Sigmoid colon (tissue), 7 donors: ENCODE results near the gene ELP2. TPM values are rescaled to one million over a fixed set of nuclear protein-coding genes. Genes with fewer than 3 reads are reported as not detected.
"Not testable (repeated sequence)": the region's sequence is repeated elsewhere in the genome, so short reads cannot be mapped to it uniquely, and the experiment has no call there.

Source experiments
- DNase-seq: peaks from one replicate; pipeline ENCODE4 v3.0.0-alpha.2; 2019
- H3K27ac ChIP-seq, 4 donors: fragments of 200-600 bp; sonication (generic); one replicate each; pipeline ENCODE4 v1.5.1; 2016 to 2019; ENCODE audit warnings: mild to moderate bottlenecking in 1 of 4
- H3K27me3 ChIP-seq, 3 donors: fragments of 200-600 bp; sonication (generic); one replicate each; pipeline ENCODE4 v1.5.1; 2019; ENCODE audit warnings: mild to moderate bottlenecking in 1 of 3
- H3K36me3 ChIP-seq, 4 donors: fragments of 200-600 bp; sonication (generic); one replicate each; pipeline ENCODE4 v1.5.1; 2016 to 2019
- H3K4me1 ChIP-seq, 4 donors: fragments of 200-600 bp; sonication (generic); one replicate each; pipeline ENCODE4 v1.5.1; 2017 to 2019
- H3K4me3 ChIP-seq, 4 donors: fragments of 200-600 bp; sonication (generic); one replicate each; pipeline ENCODE4 v1.5.1; 2017 to 2019; ENCODE audit warnings: mild to moderate bottlenecking in 2 of 4, moderate library complexity in 1 of 4
- H3K9me3 ChIP-seq, 4 donors: fragments of 200-600 bp in 3 of 4; sonication (generic) in 3 of 4; one replicate each; pipeline versions ENCODE4 v1.5.1 to v1.6.1; 2013 to 2019
- CTCF ChIP-seq, 4 experiments: fragments of 450-650 bp in 3 of 4; fragments of 200-600 bp in 1 of 4; IDR thresholded peaks; one replicate each; pipeline ENCODE4 v1.5.1; 2016 to 2019; ENCODE audit warnings: antibody characterized with exemption in 4 of 4, mild to moderate bottlenecking in 3 of 4, moderate library complexity in 2 of 4
- EP300 ChIP-seq, 4 donors: sonication (generic); formaldehyde crosslinking; IDR thresholded peaks; one replicate each; pipeline ENCODE4 v1.6.1; 2017; ENCODE audit warnings: antibody characterized with exemption in 4 of 4
- POLR2A ChIP-seq, 2 donors: fragments of 450-650 bp; IDR thresholded peaks; one replicate each; pipeline ENCODE4 v1.6.1; 2016; ENCODE audit warnings: antibody characterized with exemption in 2 of 2, mild to moderate bottlenecking in 2 of 2, moderate library complexity in 2 of 2
- POLR2AphosphoS5 ChIP-seq, 4 donors: sonication (generic); formaldehyde crosslinking; IDR thresholded peaks; one replicate each; pipeline ENCODE4 v1.6.1; 2017; ENCODE audit warnings: antibody characterized with exemption in 4 of 4
- whole genome bisulfite sequencing, 2 donors: extraction: QIAGEN DNeasy Blood & Tissue Kit; methylation state at CpG; one replicate each; pipeline ENCODE4 v1.1.7; 2013; 5-methylcytosine and 5-hydroxymethylcytosine counted together
- intact Hi-C: fragments of 100-400 bp; cut with DNase I; formaldehyde crosslinking; loops from one replicate; pipeline ENCODE4 v1.15.1; 2023
- polyA plus RNA-seq, 3 donors: library from polyadenylated mRNA; stranded (reverse); fragments of 200-250 nt; gene quantifications; one replicate each; pipeline ENCODE4 v1.2.3, GENCODE V29; 2013
- total RNA-seq, 4 donors: library from RNA; depleted of rRNA; stranded (reverse); fragments of >200 nt; gene quantifications; one replicate each; pipeline ENCODE4 v1.1.0, GENCODE V29; 2016
- donor health status: healthy with polysubstance abuse.
- donor health status: Bipolar disorder and iron deficiency.
- donor health status: healthy.

ELP2 gene
- total and polyA plus RNA-seq, 7 donors: 14.3 to 77.2 (median 51.7) TPM

- WGBS, 2 donors: 98 to 99% methylated on average over 3 of the region's 3 CpGs
- Histone ChIP-seq H3K4me1 (no peaks in the 10 kb centered on the region), H3K4me3 (no peak overlapping the region), H3K27me3 (no peaks in the 10 kb centered on the region), H3K27ac (no peak overlapping the region), H3K9me3 (no peaks in the 10 kb centered on the region), H3K36me3 (peaks cover 17 to 84% (median 39%) of the 10 kb centered on the region in 4 donors)
- no peak for TF ChIP-seq EP300 (IDR thresholded peaks at IDR 0.05)
- no peak for TF ChIP-seq POLR2AphosphoS5 (IDR thresholded peaks at IDR 0.05)
- TF ChIP-seq POLR2A (IDR thresholded peaks at IDR 0.05): no peak
- TF ChIP-seq CTCF (IDR thresholded peaks at IDR 0.05): no peak
- no peak for DNase-seq
- intact Hi-C loops: no loop called here
These were observed 38.1 kb downstream of the ELP2 start for GRCh38 chr18:36167692-36168218.

GRCh38 chr18:36168296-36168695, 38.6 kb downstream of the ELP2 start:
- H3K27ac ChIP-seq, H3K4me3 ChIP-seq, H3K9me3 ChIP-seq, intact Hi-C loops, H3K27me3 ChIP-seq, H3K4me1 ChIP-seq, DNase-seq: not testable (repeated sequence)
- WGBS, 2 donors: 91 to 96% methylated on average over 3 of the region's 3 CpGs
- H3K36me3 ChIP-seq: peaks cover 17 to 88% (median 39%) of the 10 kb centered on the region in 4 donors

- Histone ChIP-seq H3K4me1 (no peaks in the 10 kb centered on the region), H3K27me3 (no peaks in the 10 kb centered on the region), H3K36me3 (peaks cover 17 to 96% (median 44%) of the 10 kb centered on the region in 4 donors), H3K27ac (no peak overlapping the region), H3K9me3 (no peaks in the 10 kb centered on the region), H3K4me3 (no peak overlapping the region)
- intact Hi-C loops: no loop called here
- DNase-seq: no peak
- WGBS, 2 donors: 61 to 65% methylated on average over 5 of the region's 5 CpGs
- TF ChIP-seq CTCF (IDR thresholded peaks at IDR 0.05) (no peak), POLR2A (IDR thresholded peaks at IDR 0.05) (no peak), POLR2AphosphoS5 (IDR thresholded peaks at IDR 0.05) (no peak), EP300 (IDR thresholded peaks at IDR 0.05) (no peak)
These were observed 40.2 kb downstream of the ELP2 start for GRCh38 chr18:36169938-36170337.

- peaks cover 0 to 11% (median 8%) of the 10 kb centered on the region in 4 donors for H3K4me1 ChIP-seq
These were observed 45.8 kb downstream of the ELP2 start for GRCh38 chr18:36175481-36175880.

GRCh38 chr18:36176177-36176584, 46.5 kb downstream of the ELP2 start:
- TF ChIP-seq CTCF (IDR thresholded peaks at IDR 0.05) (no peak), POLR2AphosphoS5 (IDR thresholded peaks at IDR 0.05) (no peak), EP300 (IDR thresholded peaks at IDR 0.05) (no peak), POLR2A (IDR thresholded peaks at IDR 0.05) (no peak)
- intact Hi-C loops: loop anchor here (5.0 kb wide), 1 partner anchor 44 kb away; no protein-coding TSS in a partner anchor
- WGBS, 2 donors: 19 to 67% methylated on average over 2 of the region's 2 CpGs
- H3K36me3 ChIP-seq: peaks cover 0 to 65% (median 24%) of the 10 kb centered on the region in 4 donors
- H3K4me1 ChIP-seq: peaks cover 0 to 15% (median 13%) of the 10 kb centered on the region in 4 donors
- no peak overlapping the region for H3K4me3 ChIP-seq
- H3K27ac ChIP-seq: no peak overlapping the region
- H3K9me3 ChIP-seq: no peaks in the 10 kb centered on the region
- DNase-seq: no peak
- H3K27me3 ChIP-seq: no peaks in the 10 kb centered on the region

More at GRCh38 chr18:36175481-36175880, 45.8 kb downstream of the ELP2 start:
- intact Hi-C loops: loop anchor here (5.0 kb wide), 1 partner anchor 43 kb away; no protein-coding TSS in a partner anchor
- TF ChIP-seq POLR2A (IDR thresholded peaks at IDR 0.05) (no peak), CTCF (IDR thresholded peaks at IDR 0.05) (no peak), EP300 (IDR thresholded peaks at IDR 0.05) (no peak), POLR2AphosphoS5 (IDR thresholded peaks at IDR 0.05) (no peak)
- no peak overlapping the region for H3K27ac ChIP-seq
- no peak for DNase-seq
- peaks cover 4 to 72% (median 24%) of the 10 kb centered on the region in 4 donors for H3K36me3 ChIP-seq
- WGBS, 2 donors: 87 to 88% methylated on average over 1 of the region's 1 CpG
- no peaks in the 10 kb centered on the region for H3K27me3 ChIP-seq
- H3K4me3 ChIP-seq: no peak overlapping the region
- H3K9me3 ChIP-seq: no peaks in the 10 kb centered on the region
